Measurements from ENCODE around the gene LCN1. TPM values are rescaled to one million over a fixed set of nuclear protein-coding genes. Genes with fewer than 3 reads are reported as not detected.

LCN1 gene
- total RNA-seq, 1 experiment from 2014 or later = not detected

GRCh38 chr9:135551456-135551855, 30.2 kb downstream of the LCN1 start:
- CTCF ChIA-PET = no interaction called here
- Mint-ChIP-seq H3K36me3 (ENCODE audit: insufficient read depth, unreplicated experiment) (no peaks in the 10 kb centered on the region), H3K27ac (ENCODE audit: low read depth, unreplicated experiment) (no peak overlapping the region), H3K27me3 (ENCODE audit: insufficient read depth, unreplicated experiment) (peaks cover 15% of the 10 kb centered on the region), H3K4me1 (ENCODE audit: insufficient read depth, unreplicated experiment) (no peaks in the 10 kb centered on the region), H3K9me3 (ENCODE audit: unreplicated experiment) (no peaks in the 10 kb centered on the region), H3K4me3 (ENCODE audit: unreplicated experiment) (no peak overlapping the region)
- no peak for TF ChIP-seq CTCF (IDR thresholded peaks at IDR 0.05; ENCODE audit: unreplicated experiment)
- no peak for DNase-seq (ENCODE audit: unreplicated experiment)
- POLR2A ChIA-PET = no interaction called here
- no TSS peak for BruUV-seq (replicated peaks)
- intact Hi-C loops (cut with micrococcal nuclease) = no loop called here

GRCh38 chr9:135552021-135552697, 30.9 kb downstream of the LCN1 start:
- Mint-ChIP-seq H3K36me3 (ENCODE audit: insufficient read depth, unreplicated experiment) (no peaks in the 10 kb centered on the region), H3K4me3 (ENCODE audit: unreplicated experiment) (no peak overlapping the region), H3K27ac (ENCODE audit: low read depth, unreplicated experiment) (no peak overlapping the region), H3K4me1 (ENCODE audit: insufficient read depth, unreplicated experiment) (no peaks in the 10 kb centered on the region), H3K9me3 (ENCODE audit: unreplicated experiment) (no peaks in the 10 kb centered on the region), H3K27me3 (ENCODE audit: insufficient read depth, unreplicated experiment) (peaks cover 15% of the 10 kb centered on the region)
- no peak for TF ChIP-seq CTCF (IDR thresholded peaks at IDR 0.05; ENCODE audit: unreplicated experiment)
- no peak for DNase-seq (ENCODE audit: unreplicated experiment)
- ChIA-PET CTCF (interaction anchor here (0.6 kb wide), 1 partner anchor 225 kb away, joined by 3 read pairs; no protein-coding TSS in a partner anchor), POLR2A (interaction anchor here (0.6 kb wide), 1 partner anchor 1640 kb away, joined by 4 read pairs; no protein-coding TSS in a partner anchor)
- no TSS peak for BruUV-seq (replicated peaks)
- intact Hi-C loops (cut with micrococcal nuclease) = no loop called here

- Mint-ChIP-seq H3K4me1 (ENCODE audit: insufficient read depth, unreplicated experiment) (no peaks in the 10 kb centered on the region), H3K36me3 (ENCODE audit: insufficient read depth, unreplicated experiment) (no peaks in the 10 kb centered on the region), H3K27ac (ENCODE audit: low read depth, unreplicated experiment) (no peak overlapping the region), H3K9me3 (ENCODE audit: unreplicated experiment) (no peaks in the 10 kb centered on the region), H3K4me3 (ENCODE audit: unreplicated experiment) (no peak overlapping the region), H3K27me3 (ENCODE audit: insufficient read depth, unreplicated experiment) (peaks cover 15% of the 10 kb centered on the region)
- no TSS peak for BruUV-seq (replicated peaks)
- intact Hi-C loops (cut with micrococcal nuclease) = no loop called here
- POLR2A ChIA-PET = interaction anchor here (0.6 kb wide), 1 partner anchor 1640 kb away, joined by 4 read pairs; no protein-coding TSS in a partner anchor
- no peak for DNase-seq (ENCODE audit: unreplicated experiment)
- CTCF ChIA-PET = interaction anchor here (0.6 kb wide), 1 partner anchor 225 kb away, joined by 3 read pairs; no protein-coding TSS in a partner anchor
- TF ChIP-seq CTCF (IDR thresholded peaks at IDR 0.05; ENCODE audit: unreplicated experiment) = no peak
Observed at GRCh38 chr9:135552698-135553171, 31.5 kb downstream of the LCN1 start.

- Mint-ChIP-seq H3K27me3 (ENCODE audit: insufficient read depth, unreplicated experiment) (peaks cover 22% of the 10 kb centered on the region), H3K4me3 (ENCODE audit: unreplicated experiment) (no peak overlapping the region), H3K36me3 (ENCODE audit: insufficient read depth, unreplicated experiment) (no peaks in the 10 kb centered on the region), H3K4me1 (ENCODE audit: insufficient read depth, unreplicated experiment) (no peaks in the 10 kb centered on the region), H3K27ac (ENCODE audit: low read depth, unreplicated experiment) (no peak overlapping the region), H3K9me3 (ENCODE audit: unreplicated experiment) (no peaks in the 10 kb centered on the region)
- no peak for TF ChIP-seq CTCF (IDR thresholded peaks at IDR 0.05; ENCODE audit: unreplicated experiment)
- DNase-seq (ENCODE audit: unreplicated experiment) = no peak
- ChIA-PET POLR2A (interaction anchor here (0.5 kb wide), 1 partner anchor 369 kb away, joined by 4 read pairs; no protein-coding TSS in a partner anchor), CTCF (interaction anchor here (0.6 kb wide), 1 partner anchor 12 kb away, joined by 4 read pairs; no protein-coding TSS in a partner anchor)
- intact Hi-C loops (cut with micrococcal nuclease) = no loop called here
- BruUV-seq (replicated peaks) = no TSS peak
Observed at GRCh38 chr9:135554718-135555117, 33.5 kb downstream of the LCN1 start.

All from MCF 10A (cell line).